ENCODE data around the gene CFAP206.
A peak's percentile ranks its signal among the peaks of the same experiment; 100 is the strongest.

CFAP206 gene, protein sequence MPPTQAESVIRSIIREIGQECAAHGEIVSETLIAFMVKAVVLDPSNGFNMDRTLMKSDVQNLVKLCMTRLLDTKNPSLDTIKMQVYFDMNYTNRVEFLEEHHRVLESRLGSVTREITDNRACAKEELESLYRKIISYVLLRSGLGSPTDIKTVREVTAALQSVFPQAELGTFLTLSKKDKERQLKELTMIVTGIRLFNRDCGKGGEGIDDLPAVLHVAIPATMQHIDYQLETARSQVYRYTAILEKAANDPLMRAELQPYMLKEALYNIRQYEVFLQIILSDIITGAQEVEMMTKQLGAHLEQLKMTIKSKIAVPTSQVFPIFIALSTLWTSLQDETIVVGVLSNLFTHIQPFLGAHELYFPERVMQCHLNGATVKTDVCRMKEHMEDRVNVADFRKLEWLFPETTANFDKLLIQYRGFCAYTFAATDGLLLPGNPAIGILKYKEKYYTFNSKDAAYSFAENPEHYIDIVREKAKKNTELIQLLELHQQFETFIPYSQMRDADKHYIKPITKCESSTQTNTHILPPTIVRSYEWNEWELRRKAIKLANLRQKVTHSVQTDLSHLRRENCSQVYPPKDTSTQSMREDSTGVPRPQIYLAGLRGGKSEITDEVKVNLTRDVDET

DNA sequence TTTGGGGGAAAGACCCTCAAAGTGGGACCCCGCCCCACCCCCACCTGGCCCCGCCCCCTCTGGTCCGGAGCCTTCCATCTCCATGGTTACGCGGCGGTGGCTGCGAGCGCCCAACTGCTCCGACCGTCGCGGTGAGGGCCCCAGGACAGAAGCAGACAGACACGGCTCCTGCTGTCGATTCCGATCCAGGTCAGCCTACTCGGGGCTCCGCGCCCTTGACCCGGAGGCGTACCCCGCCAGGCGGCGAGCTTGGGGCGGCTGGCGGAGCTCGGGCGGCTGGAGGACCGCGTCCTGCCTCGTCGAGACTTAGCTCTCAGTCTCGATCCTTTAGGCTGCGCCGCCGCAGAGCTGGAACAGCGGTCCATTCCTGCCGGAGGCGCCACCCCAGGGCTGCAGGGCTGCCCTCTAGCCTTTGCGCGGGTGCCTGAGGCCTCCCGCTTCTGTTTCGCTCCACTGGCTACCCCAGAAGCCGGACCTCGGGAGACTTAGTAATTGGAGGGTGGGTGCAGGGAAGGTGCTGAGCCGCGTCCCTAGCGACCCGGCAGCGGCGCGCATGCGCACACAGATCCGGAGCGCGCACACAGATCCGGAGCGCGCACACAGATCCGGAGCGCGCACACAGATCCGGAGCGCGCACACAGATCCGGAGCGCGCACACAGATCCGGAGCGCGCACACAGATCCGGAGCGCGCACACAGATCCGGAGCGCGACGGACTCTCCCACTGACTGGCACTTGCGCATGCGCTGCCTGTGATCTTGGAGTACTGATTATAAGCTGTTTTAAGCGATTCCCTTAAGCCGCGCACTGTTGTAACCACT, at the start of gene CFAP206:
TSS of gene CFAP206 (plus strand) at position 72 of the 820 bp plus-strand sequence. CDS start 1,868 bp downstream, outside the sequence.
- peak; percentile 86 for DNase-seq (ENCODE audit: low spot score)

DNA sequence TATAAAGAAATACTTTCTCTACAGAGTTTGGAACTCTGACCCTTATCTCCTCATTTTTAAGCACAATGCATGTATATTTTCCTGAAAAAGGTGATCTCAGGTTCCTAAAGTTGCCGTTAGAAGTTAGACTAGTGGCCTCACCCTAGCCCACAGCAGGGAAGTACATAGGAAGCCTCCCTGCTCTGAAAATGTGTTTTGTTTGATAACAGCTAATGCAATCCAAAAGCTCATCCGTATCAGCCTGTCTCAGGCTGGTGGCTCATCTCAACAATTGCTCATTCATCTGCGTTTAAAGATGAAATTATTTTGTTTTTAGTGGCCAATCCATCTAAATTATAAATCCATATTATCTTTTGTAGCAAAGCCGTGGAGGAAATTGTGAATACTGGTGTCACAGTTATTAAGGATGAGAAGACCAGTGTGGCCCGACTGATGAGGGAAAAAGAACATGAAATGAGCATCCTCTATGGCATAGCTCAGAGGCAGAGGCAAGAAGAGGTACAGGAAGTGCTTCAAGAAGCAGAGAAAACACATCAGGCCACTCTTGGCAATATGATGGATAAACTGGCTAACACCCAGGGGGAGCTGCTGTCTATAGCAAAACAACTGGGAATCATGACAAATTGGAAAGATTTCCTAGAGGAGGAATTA, 43.0 kb upstream of the CFAP206 start:
- DNase-seq (ENCODE audit: low spot score) = peak; percentile 24

DNA sequence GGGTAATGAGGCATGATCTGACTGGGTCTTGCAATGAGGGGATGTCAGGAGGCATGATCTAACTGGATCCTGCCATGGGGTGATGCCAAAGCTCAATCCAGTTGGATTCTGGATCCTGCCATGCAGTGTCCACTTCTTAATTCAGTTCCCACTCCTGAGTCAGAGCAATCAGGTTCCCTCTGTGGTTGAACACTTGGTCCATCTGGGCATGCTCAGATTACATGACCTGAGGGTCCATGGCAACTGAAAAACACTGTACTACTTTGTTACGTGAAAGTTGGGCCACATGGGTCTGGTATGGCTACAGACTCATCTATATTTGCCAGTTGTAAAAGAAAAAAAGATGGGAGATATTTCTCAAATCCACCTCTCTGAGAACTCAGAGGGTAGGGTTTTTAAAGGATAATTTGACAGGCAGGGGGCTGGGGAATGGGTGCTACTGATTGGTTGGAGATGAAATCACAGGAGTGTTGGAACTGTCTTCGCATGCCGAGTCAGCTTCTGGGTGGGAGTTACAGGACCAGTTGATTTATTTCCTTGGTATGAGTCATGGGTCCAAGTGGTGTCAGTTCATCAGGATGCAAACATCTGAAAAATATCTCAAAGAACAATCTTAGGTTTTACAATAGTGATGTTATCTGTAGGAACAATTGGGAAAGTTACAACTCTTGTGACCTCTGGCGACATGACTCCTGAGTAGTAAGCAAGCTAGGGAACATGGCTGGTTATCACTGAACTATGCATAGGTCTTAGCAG, 41.5 kb upstream of the CFAP206 start:
- no peak for DNase-seq (ENCODE audit: low spot score)

DNA sequence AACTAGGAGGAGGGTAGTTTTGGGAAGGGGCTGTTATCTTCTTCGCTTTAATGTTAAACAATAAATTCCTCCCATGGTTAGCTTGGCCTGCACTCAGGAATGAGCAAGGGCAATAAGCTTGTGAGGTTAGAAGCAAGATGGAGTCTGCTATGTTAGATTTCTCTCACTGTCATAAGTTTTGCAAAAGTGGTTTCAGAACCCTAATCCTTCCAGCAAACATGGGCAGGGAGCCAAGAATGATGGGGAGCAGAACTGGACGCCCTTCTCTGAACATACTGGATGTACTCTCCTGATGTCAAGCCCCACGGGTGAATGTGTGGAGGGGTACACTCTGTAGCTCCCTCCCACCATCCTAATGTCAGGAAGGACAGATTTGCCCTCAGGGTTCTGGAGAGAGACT, 40.9 kb upstream of the CFAP206 start:
- DNase-seq (ENCODE audit: low spot score) = no peak

DNA sequence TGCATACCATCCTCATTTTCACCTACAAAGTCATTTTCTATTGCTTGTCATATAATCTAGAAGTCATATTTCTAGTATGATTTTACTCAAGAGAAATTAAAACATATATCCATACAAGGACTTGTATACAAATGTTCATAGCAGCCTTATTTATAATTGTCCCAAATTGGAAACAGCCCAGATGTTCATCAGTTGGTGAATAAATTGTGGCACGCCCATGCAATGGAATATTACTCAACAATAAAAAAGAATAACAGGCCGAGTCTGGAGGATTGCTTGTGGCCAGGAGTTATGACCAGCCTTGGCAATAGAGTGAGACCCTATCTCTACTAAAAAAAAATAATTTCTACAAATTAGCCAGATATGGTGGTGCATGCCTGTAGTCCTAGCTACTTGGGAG, 34.4 kb upstream of the CFAP206 start:
- no peak for DNase-seq (ENCODE audit: low spot score)

DNA sequence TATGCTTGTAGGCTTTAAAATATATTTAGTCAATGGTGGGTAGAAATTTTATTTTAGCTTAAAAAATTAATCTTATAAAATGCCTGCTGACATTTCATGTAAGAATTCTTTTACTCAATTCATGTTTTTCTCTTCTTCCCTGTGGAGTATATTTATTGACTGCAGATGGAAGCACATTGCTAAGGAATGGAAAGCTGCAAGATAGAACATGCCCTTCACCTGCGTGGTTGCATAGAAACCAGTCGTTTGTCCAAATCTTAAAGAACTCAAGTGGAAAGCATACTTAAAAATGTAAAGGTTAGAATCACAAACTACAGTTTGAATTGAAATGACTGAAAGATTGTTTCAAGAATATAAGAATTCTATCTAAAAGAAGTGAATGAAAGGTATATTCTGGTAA, 32.5 kb upstream of the CFAP206 start:
- DNase-seq (ENCODE audit: low spot score) = no peak

DNA sequence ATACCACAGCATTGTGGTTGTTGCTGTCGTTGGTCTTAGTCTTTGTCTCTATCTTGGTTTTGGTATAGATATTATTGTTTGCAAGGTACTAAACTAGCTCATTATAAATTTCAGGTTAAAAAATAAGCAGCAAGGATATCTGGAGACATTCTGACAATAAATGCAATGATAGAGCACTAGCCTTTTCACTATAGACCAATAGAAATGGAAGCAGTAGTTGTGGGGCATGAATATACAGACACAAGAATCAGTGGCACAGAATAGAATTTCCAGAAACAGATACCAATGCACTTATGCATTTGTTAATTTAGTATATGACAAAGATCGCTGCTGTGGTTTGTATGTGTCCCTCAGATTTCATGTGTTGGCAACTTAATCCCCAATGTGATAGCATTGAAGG, 31.1 kb upstream of the CFAP206 start:
- DNase-seq (ENCODE audit: low spot score) = no peak

DNA sequence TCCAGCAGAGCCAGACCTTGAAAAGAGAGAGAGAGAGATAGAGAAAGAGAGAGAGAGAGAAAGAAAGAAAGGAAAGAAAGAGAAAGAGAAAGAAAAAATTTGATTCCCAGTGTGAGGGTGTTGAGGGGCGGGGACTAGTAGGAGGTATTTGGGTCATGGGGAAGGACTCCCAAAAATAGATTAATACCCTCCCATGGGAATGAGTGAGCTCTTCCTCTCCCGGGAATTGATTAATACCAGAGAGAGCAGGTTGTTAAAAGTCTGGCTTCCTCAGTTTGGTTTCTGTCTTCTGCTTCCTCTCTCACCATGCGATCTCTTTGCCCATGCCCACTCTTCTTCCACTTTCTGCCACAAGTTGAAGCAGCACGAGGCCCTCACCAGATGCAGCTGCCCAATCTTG, 28.8 kb upstream of the CFAP206 start:
- DNase-seq (ENCODE audit: low spot score) = no peak

DNA sequence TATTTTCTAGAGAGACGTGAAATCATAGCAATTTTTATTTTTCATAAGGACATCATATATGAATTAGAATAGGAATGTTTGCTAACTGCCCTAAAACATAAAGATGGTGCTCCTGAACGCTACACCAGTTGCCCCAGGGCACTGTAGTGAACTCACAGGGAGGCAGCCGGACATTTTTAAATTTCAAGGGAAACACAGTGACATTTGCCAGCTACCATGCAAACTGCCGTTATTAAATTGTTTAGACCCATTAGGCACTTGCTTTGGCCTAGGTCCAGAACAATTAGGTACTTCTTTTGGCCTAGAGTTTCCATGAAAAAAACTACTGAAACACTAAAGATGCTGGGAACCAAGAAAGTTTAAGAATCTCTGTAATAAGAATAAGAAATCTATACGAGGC, 24.9 kb upstream of the CFAP206 start:
- no peak for DNase-seq (ENCODE audit: low spot score)

DNA sequence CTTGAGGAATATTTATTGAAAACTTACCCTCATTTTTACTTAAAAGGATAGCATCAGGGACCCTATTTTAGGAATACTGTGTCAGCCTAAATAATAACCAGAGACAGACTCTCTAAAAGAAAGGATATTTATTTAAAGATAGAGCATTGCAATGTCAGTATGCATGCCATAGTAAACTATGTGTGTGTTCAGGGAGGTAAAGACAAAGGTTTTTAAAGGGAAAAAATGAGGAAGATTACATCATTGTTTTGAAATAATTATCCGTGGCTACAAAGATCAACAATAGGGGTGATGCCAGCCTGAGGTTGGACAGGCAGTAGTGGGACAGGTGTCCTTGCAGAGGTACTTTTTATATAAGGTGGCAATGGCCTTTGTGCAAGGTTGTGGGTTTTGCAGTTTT, 23.7 kb upstream of the CFAP206 start:
- no peak for DNase-seq (ENCODE audit: low spot score)

DNA sequence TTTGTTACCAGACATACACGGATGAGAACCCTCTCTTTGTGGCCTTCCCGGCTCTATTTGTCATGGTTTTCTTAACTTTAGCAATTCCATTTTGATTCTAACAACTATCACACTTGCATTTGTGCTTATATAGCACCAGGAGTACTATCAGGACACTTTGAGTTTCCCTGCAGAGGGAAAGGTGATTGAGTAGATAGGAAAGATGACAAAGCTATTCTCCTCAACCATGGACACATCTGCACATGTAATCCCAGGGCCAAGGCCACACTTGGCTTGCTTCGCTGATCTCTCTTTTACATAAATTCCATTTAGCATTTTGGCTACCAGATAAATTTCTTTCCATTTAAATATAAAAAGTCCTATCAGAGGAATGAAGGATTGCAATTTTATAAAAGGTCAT, 23.3 kb upstream of the CFAP206 start:
- DNase-seq (ENCODE audit: low spot score) = no peak

DNA sequence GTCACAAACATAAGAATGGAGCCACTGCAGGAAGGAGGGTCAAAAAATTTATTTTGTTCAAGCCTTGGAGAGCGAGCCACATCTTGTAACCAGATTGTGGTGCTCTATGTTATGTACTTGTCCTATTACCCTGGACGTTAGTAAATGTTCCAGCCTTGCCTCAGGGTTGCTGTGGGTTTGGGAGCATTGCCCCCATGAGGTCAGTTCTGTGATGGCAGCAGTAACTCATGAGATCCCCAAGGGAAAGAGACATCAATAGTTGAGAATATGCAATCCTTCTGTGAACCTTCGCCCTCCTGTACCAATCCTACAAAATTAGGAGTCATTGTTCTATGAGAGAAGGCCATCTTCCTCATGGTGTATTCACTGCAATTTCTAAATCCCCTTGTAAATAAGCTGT, 16.4 kb upstream of the CFAP206 start:
- peak; percentile 13 for DNase-seq (ENCODE audit: low spot score)

DNA sequence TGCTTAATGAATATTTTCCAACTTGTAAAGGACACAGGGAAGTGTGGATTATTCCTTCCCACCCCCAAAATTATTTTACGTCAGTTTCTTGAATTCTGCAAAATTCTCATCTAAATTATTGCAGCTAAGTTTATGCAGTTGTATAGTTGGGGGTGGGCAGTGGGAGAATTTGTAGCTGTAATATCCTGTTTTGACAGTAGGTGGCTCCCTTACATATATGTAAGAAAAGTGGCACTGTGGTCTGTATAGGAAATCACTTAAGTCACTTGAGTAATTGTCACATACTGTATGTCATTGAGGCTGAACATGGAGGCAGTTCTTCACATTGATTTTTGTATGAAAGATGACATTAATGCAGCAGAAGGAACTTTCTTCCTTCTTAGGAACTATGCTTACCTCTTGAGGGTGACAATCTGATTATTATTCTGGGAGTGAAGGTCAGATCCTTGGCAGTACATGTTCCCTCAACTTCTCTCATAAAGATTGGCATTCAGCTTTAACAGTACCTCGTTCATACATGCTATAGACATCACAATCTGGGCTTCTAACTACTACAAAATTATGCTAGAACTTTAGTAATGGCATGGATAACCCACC, 14.6 kb upstream of the CFAP206 start:
- peak; percentile 60 for DNase-seq (ENCODE audit: low spot score)

DNA sequence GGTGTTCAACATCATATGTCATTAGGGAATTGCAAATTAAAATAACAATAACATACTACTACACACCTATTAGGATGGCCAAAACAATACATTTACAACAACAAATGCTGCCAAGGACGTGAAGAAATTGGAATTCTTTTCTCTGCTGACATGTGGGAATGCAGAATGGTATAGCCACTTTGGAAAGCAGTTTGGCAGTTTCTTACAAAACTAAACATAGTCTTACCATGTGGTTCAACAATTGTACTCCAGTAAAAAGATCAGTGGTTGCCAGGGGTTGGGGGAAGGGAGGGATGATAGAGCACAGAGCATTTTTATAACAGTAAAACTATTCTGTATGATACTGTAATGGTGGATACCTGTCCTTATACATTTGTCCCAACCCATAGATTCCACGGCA, 12.3 kb upstream of the CFAP206 start:
- DNase-seq (ENCODE audit: low spot score) = no peak

DNA sequence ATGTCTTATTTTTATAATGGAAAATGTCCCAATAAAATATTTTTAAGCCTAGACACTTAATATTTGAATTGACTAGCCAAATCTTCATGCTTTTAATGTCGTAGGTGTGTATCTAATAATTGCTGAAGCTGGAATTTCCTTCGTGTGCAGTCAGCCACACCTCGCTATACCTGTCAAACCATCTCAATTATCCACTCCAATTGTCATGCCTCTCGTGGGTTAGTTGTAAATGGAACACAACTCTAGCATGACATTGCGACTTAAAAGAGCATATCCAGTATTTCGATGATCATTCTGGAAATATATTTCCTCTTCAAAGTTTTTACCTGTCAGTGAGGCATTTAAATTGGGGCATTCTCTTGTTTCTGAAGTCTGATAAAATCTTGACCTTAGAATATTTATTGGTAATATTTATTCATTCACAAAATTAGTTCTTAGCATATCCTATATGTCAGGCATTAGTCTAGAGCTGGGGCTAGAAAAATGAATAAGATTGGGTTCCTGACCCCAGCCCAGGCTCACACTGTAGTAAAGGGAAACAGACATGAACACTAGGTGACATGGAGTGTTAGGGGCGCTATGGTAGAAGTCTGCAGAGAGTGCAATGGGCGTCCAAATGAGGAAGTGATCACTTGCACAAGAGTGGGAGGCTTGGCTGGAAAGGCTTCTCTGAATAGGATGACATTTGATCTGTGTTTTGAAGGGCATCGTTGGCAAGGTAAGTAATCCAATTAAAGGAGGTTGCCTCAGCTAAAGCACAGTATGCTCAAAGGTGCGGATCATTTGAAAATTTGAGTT, 11.0 kb upstream of the CFAP206 start:
- DNase-seq (ENCODE audit: low spot score) = no peak

DNA sequence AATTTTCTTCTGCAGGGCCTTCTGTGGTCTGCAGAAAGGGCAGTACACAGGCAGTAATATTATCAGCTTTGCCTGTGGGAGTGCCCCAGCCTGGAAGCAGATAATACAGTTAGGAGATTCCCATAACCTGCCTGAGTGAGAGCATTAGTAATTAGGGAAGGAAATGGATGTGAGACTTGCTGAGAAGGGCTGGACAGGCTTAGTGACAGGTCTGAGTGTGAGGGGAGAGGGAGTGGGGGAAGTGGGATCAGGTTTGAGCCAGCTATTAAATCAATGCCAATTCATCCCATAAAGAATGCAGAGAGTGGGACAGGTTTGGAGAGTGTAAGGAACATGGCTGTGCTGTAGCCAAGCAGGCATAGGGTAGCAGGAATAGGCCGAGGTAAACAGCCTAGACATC, 10.1 kb upstream of the CFAP206 start:
- DNase-seq (ENCODE audit: low spot score) = no peak

DNA sequence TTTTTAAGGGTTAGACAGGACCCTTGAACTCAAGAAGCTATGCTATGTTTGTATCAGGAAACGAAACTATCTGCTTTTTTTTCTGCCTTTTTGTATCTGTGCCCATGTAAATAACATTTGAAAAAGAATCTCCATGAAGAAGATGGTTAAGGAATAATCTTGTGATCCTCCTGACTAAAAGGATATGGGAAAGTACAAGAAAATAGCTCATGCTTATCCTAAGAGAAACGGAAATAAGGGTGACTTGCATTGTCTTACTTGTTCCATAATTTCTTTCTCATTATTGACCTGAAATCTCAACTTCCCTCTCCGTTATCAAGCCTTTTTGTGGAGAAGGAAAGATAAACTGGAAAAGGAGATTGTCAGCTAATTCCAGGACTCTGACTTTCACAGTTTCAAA, 5.9 kb upstream of the CFAP206 start:
- DNase-seq (ENCODE audit: low spot score) = no peak

DNA sequence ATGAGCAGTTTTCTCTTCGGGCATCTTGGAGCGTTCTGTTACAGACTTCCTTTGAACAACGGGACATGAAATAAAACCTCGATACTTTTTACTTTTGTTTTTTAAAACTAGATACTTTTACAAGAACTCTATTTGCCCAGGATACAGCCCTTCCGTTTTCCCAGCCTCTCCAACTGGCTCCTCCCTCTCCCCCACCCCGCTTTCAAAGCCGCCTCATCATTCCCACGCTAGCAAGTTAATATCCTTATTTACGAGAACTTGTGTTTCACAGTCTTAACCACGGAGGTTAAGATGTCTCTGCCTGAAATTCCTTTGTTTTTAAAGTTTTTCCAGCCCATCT, 241 bp upstream of the CFAP206 start:
- DNase-seq (ENCODE audit: low spot score) = peak; percentile 15

DNA sequence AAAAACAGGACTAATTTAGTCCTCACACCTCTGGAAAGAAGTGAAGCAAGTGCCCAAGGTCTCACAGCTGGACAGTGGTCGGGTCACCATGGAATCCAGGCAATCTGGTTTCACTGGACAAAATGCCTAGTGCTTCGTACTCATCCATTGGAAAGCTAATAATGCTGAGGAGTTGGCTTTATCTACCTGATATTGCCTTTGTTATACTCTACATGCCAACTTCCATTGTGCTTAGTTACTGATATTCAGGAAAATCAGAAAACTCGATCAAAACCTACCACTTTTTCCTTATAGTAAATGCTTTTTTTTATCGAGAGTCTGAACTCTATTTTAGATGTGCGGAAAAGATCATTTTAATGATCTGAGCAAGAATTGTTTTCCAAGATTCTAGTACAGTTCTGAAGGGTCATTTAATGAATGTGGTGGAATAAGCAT, 966 bp downstream of the CFAP206 start:
- DNase-seq (ENCODE audit: low spot score) = no peak

DNA sequence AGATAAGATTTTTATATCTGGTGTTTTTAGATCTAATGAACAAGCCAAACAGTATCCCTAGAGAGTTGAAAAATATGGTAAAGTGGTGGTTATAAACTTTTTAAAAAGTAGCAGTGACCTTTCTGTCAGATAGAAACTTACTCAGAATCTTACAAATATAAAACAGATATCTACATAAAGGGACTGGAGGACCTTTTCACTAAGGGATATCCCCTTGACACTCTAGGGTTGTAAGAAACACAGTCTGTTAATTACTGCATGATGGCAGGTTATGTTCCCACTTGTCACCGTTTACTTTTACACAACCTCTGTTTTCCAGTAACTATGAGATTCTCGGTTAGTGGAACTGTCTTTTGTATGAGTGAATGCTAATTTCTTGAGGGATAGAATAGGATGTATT, 11.5 kb downstream of the CFAP206 start:
- no peak for DNase-seq (ENCODE audit: low spot score)

DNA sequence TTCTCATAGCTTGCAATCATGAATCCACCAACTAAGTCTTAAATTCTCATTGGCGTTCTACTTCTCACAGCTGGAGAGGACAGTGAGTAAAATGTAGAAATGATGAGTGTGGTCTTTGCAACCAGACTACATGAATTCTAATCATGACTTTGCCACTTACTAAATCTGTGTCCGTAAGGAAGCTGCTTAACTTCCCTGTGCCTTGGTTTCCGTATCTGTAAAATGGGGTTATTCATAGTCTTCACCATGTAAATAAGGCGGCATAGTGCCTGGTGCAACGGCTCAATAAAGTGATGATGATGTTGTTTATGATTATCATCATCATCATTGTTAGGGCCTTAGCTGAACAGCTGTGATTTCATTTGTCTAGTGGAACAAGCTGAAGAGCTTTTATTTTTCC, 12.6 kb downstream of the CFAP206 start:
- DNase-seq (ENCODE audit: low spot score) = no peak
